HG03520 (cell line): ENCODE results near the gene CHST11.
A peak's percentile ranks its signal among the peaks of the same experiment; 100 is the strongest.
"Not testable (repeated sequence)": the region's sequence is repeated elsewhere in the genome, so short reads cannot be mapped to it uniquely, and the experiment has no call there.

Source experiments
- ATAC-seq: cut with Tn5 transposase; IDR thresholded peaks from one replicate; pipeline ENCODE4 v1.9.1; 2021; ENCODE audit warnings: mild to moderate bottlenecking, moderate library complexity; ENCODE audit not compliant: unreplicated experiment

CHST11 gene

GRCh38 chr12:104599272-104600035 lies 142.7 kb downstream of the CHST11 start:
- no peak for ATAC-seq

GRCh38 chr12:104600036-104600712 lies 143.4 kb downstream of the CHST11 start:
- no peak for ATAC-seq

- ATAC-seq, result no peak
Observed at GRCh38 chr12:104600790-104601739, 144.3 kb downstream of the CHST11 start.

GRCh38 chr12:104602406-104602805 lies 145.7 kb downstream of the CHST11 start:
- no peak for ATAC-seq

- no peak for ATAC-seq
Observed at GRCh38 chr12:104602896-104603295, 146.1 kb downstream of the CHST11 start.

GRCh38 chr12:104603545-104603973 lies 146.8 kb downstream of the CHST11 start:
- ATAC-seq, result no peak

- ATAC-seq, result peak; percentile 77
Observed at GRCh38 chr12:104604070-104604994, 147.6 kb downstream of the CHST11 start.

GRCh38 chr12:104604995-104605675 lies 148.4 kb downstream of the CHST11 start:
- ATAC-seq, result no peak

- ATAC-seq, result no peak
Observed at GRCh38 chr12:104605685-104606084, 148.9 kb downstream of the CHST11 start.

- ATAC-seq, result no peak
Observed at GRCh38 chr12:104608998-104609397, 152.2 kb downstream of the CHST11 start.

GRCh38 chr12:104609445-104609844 lies 152.7 kb downstream of the CHST11 start:
- ATAC-seq, result no peak

GRCh38 chr12:104610513-104611235 lies 153.9 kb downstream of the CHST11 start:
- no peak for ATAC-seq

- no peak for ATAC-seq
Observed at GRCh38 chr12:104611671-104612070, 154.9 kb downstream of the CHST11 start.

GRCh38 chr12:104613372-104613771 lies 156.6 kb downstream of the CHST11 start:
- ATAC-seq, result not testable (repeated sequence)

- ATAC-seq, result no peak
Observed at GRCh38 chr12:104615048-104615561, 158.4 kb downstream of the CHST11 start.

- ATAC-seq, result no peak
Observed at GRCh38 chr12:104618691-104619090, 161.9 kb downstream of the CHST11 start.

GRCh38 chr12:104619305-104619704 lies 162.6 kb downstream of the CHST11 start:
- ATAC-seq, result no peak

- ATAC-seq, result no peak
Observed at GRCh38 chr12:104620837-104621531, 164.2 kb downstream of the CHST11 start.
